Activated naive CD4-positive, alpha-beta T cell treated with anti-CD3 and anti-CD28 coated beads, Interleukin-2, amount 10 ng/mL, durations not matched to agents 7 days and 5 days (primary cell): ENCODE results near the gene PROSER3.

Source experiments
- CTCF ChIA-PET: fragments of 350-600 bp; sonication (Branson Sonifier 250); formaldehyde crosslinking; loops from one replicate; lab custom pipeline; 2021; ENCODE audit warnings: antibody characterized with exemption; lab: Charles Lee
- DNase-seq: peaks from one replicate; pipeline ENCODE4 v3.0.0-alpha.2; 2020
- H3K27ac Mint-ChIP-seq: one replicate; pipeline ENCODE4 v1.8.0; 2021; ENCODE audit warnings: mild to moderate bottlenecking, moderate library complexity, mixed read lengths
- H3K27me3 Mint-ChIP-seq: one replicate; pipeline ENCODE4 v1.8.0; 2021; ENCODE audit warnings: mild to moderate bottlenecking, mixed read lengths
- H3K36me3 Mint-ChIP-seq: one replicate; pipeline ENCODE4 v1.8.0; 2021; ENCODE audit warnings: mixed read lengths
- H3K4me1 Mint-ChIP-seq: one replicate; pipeline ENCODE4 v1.8.0; 2021; ENCODE audit warnings: mixed read lengths
- H3K4me3 Mint-ChIP-seq: one replicate; pipeline ENCODE4 v1.8.0; 2021; ENCODE audit warnings: mild to moderate bottlenecking, moderate library complexity, mixed read lengths
- H3K9me3 Mint-ChIP-seq: one replicate; pipeline ENCODE4 v1.8.0; 2021; ENCODE audit warnings: mixed read lengths

Gene PROSER3

GRCh38 chr19:35805526-35806102 is 47.6 kb downstream of the PROSER3 start:
- DNase-seq: no peak
- CTCF ChIA-PET: no interaction called here
- peaks cover 29% of the 10 kb centered on the region for H3K27me3 Mint-ChIP-seq
- peaks cover 7% of the 10 kb centered on the region for H3K4me1 Mint-ChIP-seq
- H3K36me3 Mint-ChIP-seq: no peaks in the 10 kb centered on the region
- no peak overlapping the region for H3K27ac Mint-ChIP-seq
- H3K4me3 Mint-ChIP-seq: no peak overlapping the region
- no peaks in the 10 kb centered on the region for H3K9me3 Mint-ChIP-seq

GRCh38 chr19:35806597-35806996 is 48.6 kb downstream of the PROSER3 start:
- peaks cover 30% of the 10 kb centered on the region for H3K27me3 Mint-ChIP-seq
- H3K9me3 Mint-ChIP-seq: no peaks in the 10 kb centered on the region
- CTCF ChIA-PET: no interaction called here
- H3K4me3 Mint-ChIP-seq: no peak overlapping the region
- no peak for DNase-seq
- peaks cover 7% of the 10 kb centered on the region for H3K4me1 Mint-ChIP-seq
- H3K36me3 Mint-ChIP-seq: no peaks in the 10 kb centered on the region
- no peak overlapping the region for H3K27ac Mint-ChIP-seq

- Mint-ChIP-seq H3K27me3 (peaks cover 39% of the 10 kb centered on the region), H3K4me3 (no peak overlapping the region), H3K4me1 (peaks cover 7% of the 10 kb centered on the region), H3K36me3 (no peaks in the 10 kb centered on the region), H3K27ac (no peak overlapping the region), H3K9me3 (no peaks in the 10 kb centered on the region)
- DNase-seq: no peak
- CTCF ChIA-PET: no interaction called here
Observed at GRCh38 chr19:35807633-35808032, 49.7 kb downstream of the PROSER3 start.

- Mint-ChIP-seq H3K36me3 (no peaks in the 10 kb centered on the region), H3K4me3 (no peak overlapping the region), H3K27me3 (peaks cover 28% of the 10 kb centered on the region), H3K4me1 (no peaks in the 10 kb centered on the region), H3K9me3 (peaks cover 2% of the 10 kb centered on the region), H3K27ac (no peak overlapping the region)
- CTCF ChIA-PET: no interaction called here
- no peak for DNase-seq
Observed at GRCh38 chr19:35811317-35812219, 53.6 kb downstream of the PROSER3 start.

- peaks cover 28% of the 10 kb centered on the region for H3K27me3 Mint-ChIP-seq
- DNase-seq: no peak
- no peaks in the 10 kb centered on the region for H3K36me3 Mint-ChIP-seq
- H3K9me3 Mint-ChIP-seq: peaks cover 2% of the 10 kb centered on the region
- no peak within 1 kb of the TSS for H3K4me3 Mint-ChIP-seq
- no peak within 1 kb of the TSS for H3K27ac Mint-ChIP-seq
- H3K4me1 Mint-ChIP-seq: no peaks in the 10 kb centered on the region
- CTCF ChIA-PET: no interaction called here
Observed at GRCh38 chr19:35812220-35813042, 54.5 kb downstream of the PROSER3 start, which contains the start of gene PRODH2. TSS of gene PRODH2 (minus strand) at chr19:35812845. CDS start at chr19:35812805, 40 bp downstream.

GRCh38 chr19:35813043-35813890 is 55.3 kb downstream of the PROSER3 start:
- no peaks in the 10 kb centered on the region for H3K4me1 Mint-ChIP-seq
- no peak overlapping the region for H3K4me3 Mint-ChIP-seq
- H3K27me3 Mint-ChIP-seq: peaks cover 28% of the 10 kb centered on the region
- peaks cover 2% of the 10 kb centered on the region for H3K9me3 Mint-ChIP-seq
- DNase-seq: no peak
- H3K36me3 Mint-ChIP-seq: no peaks in the 10 kb centered on the region
- CTCF ChIA-PET: no interaction called here
- no peak overlapping the region for H3K27ac Mint-ChIP-seq

- CTCF ChIA-PET: interaction anchor here (0.6 kb wide), 1 partner anchor 123 kb away, joined by 3 read pairs; no protein-coding TSS in a partner anchor
- Mint-ChIP-seq H3K27ac (no peak overlapping the region), H3K9me3 (peaks cover 2% of the 10 kb centered on the region), H3K4me1 (no peaks in the 10 kb centered on the region), H3K4me3 (no peak overlapping the region), H3K27me3 (peaks cover 36% of the 10 kb centered on the region), H3K36me3 (no peaks in the 10 kb centered on the region)
- DNase-seq: no peak
Observed at GRCh38 chr19:35816262-35816661, 58.3 kb downstream of the PROSER3 start.

GRCh38 chr19:35816846-35817245 is 58.9 kb downstream of the PROSER3 start:
- H3K27me3 Mint-ChIP-seq: peaks cover 33% of the 10 kb centered on the region
- no peak overlapping the region for H3K27ac Mint-ChIP-seq
- H3K36me3 Mint-ChIP-seq: no peaks in the 10 kb centered on the region
- H3K9me3 Mint-ChIP-seq: peaks cover 2% of the 10 kb centered on the region
- no peaks in the 10 kb centered on the region for H3K4me1 Mint-ChIP-seq
- H3K4me3 Mint-ChIP-seq: no peak overlapping the region
- CTCF ChIA-PET: no interaction called here
- DNase-seq: no peak

- Mint-ChIP-seq H3K9me3 (peaks cover 1% of the 10 kb centered on the region), H3K36me3 (no peaks in the 10 kb centered on the region), H3K27ac (no peak overlapping the region), H3K27me3 (peaks cover 32% of the 10 kb centered on the region), H3K4me3 (no peak overlapping the region), H3K4me1 (no peaks in the 10 kb centered on the region)
- DNase-seq: no peak
- CTCF ChIA-PET: interaction anchor here (1.4 to 3.2 kb wide), 2 partner anchors 78 to 124 kb away, joined by 4 to 27 read pairs; no protein-coding TSS in a partner anchor
Observed at GRCh38 chr19:35818445-35818844, 60.5 kb downstream of the PROSER3 start.
